H1 (cell line): ENCODE results near the gene BSPRY. TPM values are rescaled to one million over a fixed set of nuclear protein-coding genes. Genes with fewer than 3 reads are reported as not detected.
"Not testable (repeated sequence)": the region's sequence is repeated elsewhere in the genome, so short reads cannot be mapped to it uniquely, and the experiment has no call there.

Experiments used
- CTCF ChIA-PET: fragments of 300-600 bp; sonication (Branson Sonifier 250); formaldehyde crosslinking; loops from one replicate; lab custom pipeline; 2021; ENCODE audit not compliant: partially characterized antibody; lab: Charles Lee
- POLR2A ChIA-PET: fragments of 300-600 bp; sonication (Branson Sonifier 250); formaldehyde crosslinking; loops from one replicate; lab custom pipeline; 2021; ENCODE audit warnings: inconsistent platforms; ENCODE audit not compliant: partially characterized antibody; lab: Charles Lee
- DNase-seq, 2 experiments: peaks; one replicate each; pipeline versions ENCODE4 v3.0.0 to v3.0.0-alpha.2; 2010 to 2022; ENCODE audit warnings: low spot score in 2 of 2, low read depth in 1 of 2, mixed read lengths in 1 of 2
- FAIRE-seq: peaks from 2 replicates; lab custom pipeline; 2011; peaks lifted over from hg19 to GRCh38; lab: Jason Lieb, UNC
- H2AFZ ChIP-seq: 2 replicates; pipeline ENCODE4 v1.8.1; 2012; ENCODE audit warnings: low read length, inconsistent platforms
- H2AK5ac ChIP-seq: 2 replicates; pipeline ENCODE4 v1.6.1; 2013; ENCODE audit warnings: low read depth, low read length
- H2BK120ac ChIP-seq: replicated peaks from 2 replicates; pipeline ENCODE3; 2013; ENCODE audit warnings: low read depth, low read length, inconsistent platforms
- H2BK12ac ChIP-seq: 2 replicates; pipeline ENCODE4 v1.6.1; 2013; ENCODE audit warnings: low read depth, low read length
- H2BK15ac ChIP-seq: 2 replicates; pipeline ENCODE4 v1.6.1; 2013; ENCODE audit warnings: low read length
- H2BK20ac ChIP-seq: 2 replicates; pipeline ENCODE4 v1.6.1; 2013; ENCODE audit warnings: low read length
- H2BK5ac ChIP-seq: 2 replicates; pipeline ENCODE4 v1.6.1; 2013; ENCODE audit warnings: low read depth, low read length
- H3K14ac ChIP-seq: 2 replicates; pipeline ENCODE4 v1.6.1; 2013; ENCODE audit warnings: inconsistent platforms; ENCODE audit not compliant: insufficient read length
- H3K18ac ChIP-seq: 2 replicates; pipeline ENCODE4 v1.6.1; 2013; ENCODE audit warnings: low read length; ENCODE audit errors: extremely low read depth
- H3K23ac ChIP-seq: 2 replicates; pipeline ENCODE4 v1.6.1; 2013; ENCODE audit warnings: inconsistent platforms; ENCODE audit not compliant: insufficient read length
- H3K23me2 ChIP-seq: 2 replicates; pipeline ENCODE4 v1.6.1; 2013; ENCODE audit warnings: low read depth, low read length
- H3K27ac ChIP-seq: 2 replicates; pipeline ENCODE4 v1.6.1; 2011; ENCODE audit warnings: low read depth, low read length, inconsistent platforms
- H3K27me3 ChIP-seq, 4 experiments: replicated peaks in 1 of 4; 1 replicate in 1 of 4; 2 replicates in 3 of 4; pipeline versions ENCODE4 v1.6.1 to v1.8.1; 2011 to 2013; ENCODE audit warnings: low read length in 3 of 4, mild to moderate bottlenecking in 3 of 4, inconsistent platforms in 2 of 4, mixed read lengths in 2 of 4, moderate library complexity in 1 of 4; ENCODE audit not compliant: control insufficient read depth in 3 of 4, insufficient read depth in 3 of 4; ENCODE audit errors: extremely low read depth in 1 of 4
- H3K36me3 ChIP-seq, 4 experiments: 2 replicates each; pipeline versions ENCODE4 v1.6.1 to v1.8.1; 2011 to 2013; ENCODE audit warnings: mild to moderate bottlenecking in 4 of 4, low read length in 3 of 4, moderate library complexity in 2 of 4, control low read depth in 1 of 4, inconsistent platforms in 1 of 4; ENCODE audit not compliant: insufficient read depth in 4 of 4, control insufficient read depth in 2 of 4
- H3K4ac ChIP-seq: replicated peaks from 2 replicates; pipeline ENCODE3; 2013; ENCODE audit warnings: low read length, low read depth, mixed read lengths, inconsistent platforms; ENCODE audit not compliant: insufficient read length
- H3K4me1 ChIP-seq, 4 experiments: replicated peaks in 1 of 4; 1 replicate in 1 of 4; 2 replicates in 3 of 4; pipeline versions ENCODE4 v1.6.1 to v1.8.1; 2011 to 2013; ENCODE audit warnings: low read length in 3 of 4, inconsistent platforms in 2 of 4, mixed read lengths in 1 of 4; ENCODE audit not compliant: insufficient read depth in 4 of 4, control insufficient read depth in 3 of 4
- H3K4me2 ChIP-seq, 2 experiments: 2 replicates each; pipeline versions ENCODE4 v1.6.1 to v1.8.1; 2011 to 2013; ENCODE audit warnings: low read depth in 2 of 2, low read length in 2 of 2, control low read depth in 1 of 2, inconsistent platforms in 1 of 2, mild to moderate bottlenecking in 1 of 2; ENCODE audit not compliant: insufficient read depth in 1 of 2
- H3K4me3 ChIP-seq, 4 experiments: fragments of 200-600, 300-600 bp in 1 of 4; sonication (generic), shearing (Covaris generic), sonication (Bioruptor Twin) in 1 of 4; 2 replicates each; pipeline versions ENCODE4 v1.5.1 to v1.8.1; 2011 to 2016; ENCODE audit warnings: low read length in 4 of 4, low read depth in 3 of 4, control low read depth in 2 of 4, inconsistent platforms in 2 of 4, mild to moderate bottlenecking in 2 of 4, mixed read lengths in 1 of 4, moderate library complexity in 1 of 4; ENCODE audit not compliant: insufficient read depth in 2 of 4; ENCODE audit errors: extremely low read depth in 1 of 4
- H3K56ac ChIP-seq: replicated peaks from 2 replicates; pipeline ENCODE3; 2013; ENCODE audit warnings: low read depth, mild to moderate bottlenecking, mixed read lengths, low read length, inconsistent platforms; ENCODE audit not compliant: insufficient read length
- H3K79me1 ChIP-seq: 2 replicates; pipeline ENCODE4 v1.6.1; 2013; ENCODE audit warnings: low read depth, low read length, control low read depth
- H3K79me2 ChIP-seq, 2 experiments: 2 replicates each; pipeline versions ENCODE4 v1.6.1 to v1.8.1; 2012 to 2013; ENCODE audit warnings: low read length in 2 of 2, mild to moderate bottlenecking in 2 of 2, inconsistent platforms in 1 of 2; ENCODE audit not compliant: insufficient read depth in 2 of 2, control insufficient read depth in 1 of 2
- H3K9ac ChIP-seq, 4 experiments: replicated peaks in 1 of 4; 1 replicate in 1 of 4; 2 replicates in 3 of 4; pipeline versions ENCODE4 v1.6.1 to v1.8.1; 2011 to 2013; ENCODE audit warnings: low read depth in 3 of 4, low read length in 3 of 4, control low read depth in 2 of 4, mild to moderate bottlenecking in 2 of 4, moderate library complexity in 2 of 4, inconsistent platforms in 1 of 4; ENCODE audit errors: extremely low read depth in 1 of 4
- H3K9me3 ChIP-seq, 2 experiments: 2 replicates each; pipeline versions ENCODE4 v1.6.1 to v1.8.1; 2012 to 2013; ENCODE audit warnings: mild to moderate bottlenecking in 2 of 2, moderate library complexity in 2 of 2, control low read depth in 1 of 2, inconsistent platforms in 1 of 2, low read depth in 1 of 2, low read length in 1 of 2, mixed read lengths in 1 of 2; ENCODE audit not compliant: insufficient read depth in 2 of 2
- H4K20me1 ChIP-seq, 2 experiments: replicated peaks in 1 of 2; 2 replicates each; pipeline versions ENCODE3 to v1.8.1; 2011 to 2013; ENCODE audit warnings: inconsistent platforms in 2 of 2, low read length in 2 of 2, mild to moderate bottlenecking in 1 of 2; ENCODE audit not compliant: insufficient read depth in 2 of 2, control insufficient read depth in 1 of 2
- H4K5ac ChIP-seq: 2 replicates; pipeline ENCODE4 v1.6.1; 2013; ENCODE audit warnings: low read length, low read depth, mixed read lengths, inconsistent platforms; ENCODE audit not compliant: insufficient read length
- H4K8ac ChIP-seq: 2 replicates; pipeline ENCODE4 v1.8.0; 2013; ENCODE audit warnings: mild to moderate bottlenecking, moderate library complexity, low read length, inconsistent platforms; ENCODE audit not compliant: insufficient read depth; ENCODE audit errors: extremely low read depth
- H4K91ac ChIP-seq: replicated peaks from 2 replicates; pipeline ENCODE3; 2013; ENCODE audit warnings: low read length, mixed read lengths, inconsistent platforms; ENCODE audit not compliant: insufficient read length
- WGBS, 2 experiments: shearing (Covaris generic) in 1 of 2; methylation state at CpG; one replicate each; pipeline versions ENCODE4 v1.1.6 to v1.1.7; 2013 to 2015; ENCODE audit warnings: low lambda C conversion rate in 2 of 2, mixed read lengths in 2 of 2, inconsistent platforms in 1 of 2, low coverage in 1 of 2, missing lambda C conversion rate in 1 of 2; ENCODE audit not compliant: insufficient replicate concordance in 2 of 2, insufficient coverage in 1 of 2, insufficient read length in 1 of 2; ENCODE audit errors: extremely low coverage in 1 of 2, missing lambda C conversion rate in 1 of 2; 5-methylcytosine and 5-hydroxymethylcytosine counted together
- polyA plus RNA-seq, 7 experiments: library from polyadenylated mRNA; depleted of rRNA in 3 of 7; stranded (reverse) in 5 of 7; unstranded in 2 of 7; fragments of >200 nt in 5 of 7; fragments of 200-250 nt in 2 of 7; gene quantifications; 1 replicate in 5 of 7; 2 replicates in 1 of 7; 4 replicates in 1 of 7; pipeline versions ENCODE4 v1.2.1 to v1.2.3, GENCODE V29; 2011 to 2013; ENCODE audit warnings: missing spikeins in 2 of 7, mixed read lengths in 2 of 7
- total RNA-seq: library from RNA; stranded (reverse); fragmentation: NEBNext Ultra II Directional; extraction: Animal tissue kit (Norgen Biotek cat#: 25700); gene quantifications from 2 replicates; pipeline ENCODE4 v1.2.1, GENCODE V29; 2021

BSPRY gene
- total and polyA plus RNA-seq, 2 of the 8 experiments (the other 6 are each of a cell fraction or from before 2014, with no cell fraction given), result 5.5 to 10.9 TPM

DNA sequence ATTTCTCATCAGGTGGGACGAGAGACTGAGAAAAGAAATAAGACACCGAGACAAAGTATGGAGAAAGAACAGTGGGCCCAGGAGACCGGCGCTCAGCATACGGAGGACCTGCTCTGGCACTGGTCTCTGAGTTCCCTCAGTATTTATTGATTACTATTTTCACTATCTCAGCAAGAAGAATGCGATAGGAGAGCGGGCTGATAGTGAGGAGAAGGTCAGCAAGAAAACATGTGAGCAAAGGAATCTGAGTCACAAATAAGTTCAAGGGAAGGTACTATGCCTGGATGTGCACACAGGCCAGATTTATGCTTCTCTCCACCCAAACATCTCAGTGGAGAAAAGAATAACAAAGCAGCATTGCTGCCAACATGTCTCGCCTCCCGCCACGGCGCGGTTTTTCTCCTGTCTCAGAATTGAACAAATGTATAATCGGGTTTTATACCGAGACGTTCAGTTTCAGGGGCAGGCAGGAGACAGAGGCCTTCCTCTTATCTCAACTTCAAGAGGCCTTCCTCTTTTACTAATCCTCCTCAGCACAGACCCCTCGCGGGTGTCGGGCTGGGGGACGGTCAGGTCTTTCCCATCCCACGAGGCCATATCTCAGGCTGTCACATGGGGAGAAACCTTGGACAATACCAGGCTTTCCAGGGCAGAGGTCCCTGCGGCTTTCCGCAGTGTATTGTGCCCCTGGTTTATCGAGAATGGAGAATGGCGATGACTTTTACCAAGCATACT lies 29.9 kb downstream of the BSPRY start:
- H3K79me1 ChIP-seq, H3K4me2 ChIP-seq, H2AK5ac ChIP-seq, H3K36me3 ChIP-seq, H3K27ac ChIP-seq, H3K4me1 ChIP-seq, H4K8ac ChIP-seq, H3K4me3 ChIP-seq, H2AFZ ChIP-seq, H2BK5ac ChIP-seq, H2BK120ac ChIP-seq, H3K23me2 ChIP-seq, H3K4ac ChIP-seq, H2BK15ac ChIP-seq, H3K9ac ChIP-seq, H4K20me1 ChIP-seq, H2BK12ac ChIP-seq, H3K14ac ChIP-seq, H4K91ac ChIP-seq, H3K18ac ChIP-seq, H3K56ac ChIP-seq, FAIRE-seq, H4K5ac ChIP-seq, H2BK20ac ChIP-seq, H3K9me3 ChIP-seq, DNase-seq, CTCF ChIA-PET, H3K79me2 ChIP-seq, H3K27me3 ChIP-seq, H3K23ac ChIP-seq: not testable (repeated sequence)
- POLR2A ChIA-PET, result interaction anchor here (1.2 kb wide), 1 partner anchor 18 kb away, joined by 3 read pairs; no protein-coding TSS in a partner anchor
- 84% methylated on average over 21 of the region's 24 CpGs; no CpG with 5 or more reads in 1 of the 2 experiments for WGBS, 2 experiments

DNA sequence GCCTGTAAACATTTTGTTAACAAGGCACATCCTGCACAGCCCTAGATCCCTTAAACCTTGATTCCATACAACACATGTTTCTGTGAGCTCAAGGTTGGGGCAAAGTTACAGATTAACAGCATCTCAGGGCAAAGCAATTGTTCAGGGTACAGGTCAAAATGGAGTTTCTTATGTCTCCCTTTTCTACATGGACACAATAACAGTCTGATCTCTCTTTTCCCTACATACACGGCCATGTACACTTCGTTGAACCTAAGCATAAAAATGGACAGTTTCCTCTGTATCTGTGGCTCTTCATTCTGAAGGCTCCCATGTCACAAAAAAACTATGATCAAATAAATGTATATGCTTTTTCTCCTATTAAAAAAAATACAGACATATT lies 30.5 kb downstream of the BSPRY start:
- H3K4me3 ChIP-seq, H3K23ac ChIP-seq, H3K14ac ChIP-seq, H3K27me3 ChIP-seq, H3K27ac ChIP-seq, H3K79me1 ChIP-seq, H2AFZ ChIP-seq, H2BK5ac ChIP-seq, H3K23me2 ChIP-seq, H2BK120ac ChIP-seq, H2AK5ac ChIP-seq, H3K18ac ChIP-seq, H2BK20ac ChIP-seq, H4K91ac ChIP-seq, H4K8ac ChIP-seq, H3K9ac ChIP-seq, H3K36me3 ChIP-seq, H3K4me1 ChIP-seq, H3K79me2 ChIP-seq, H3K4me2 ChIP-seq, FAIRE-seq, H3K9me3 ChIP-seq, H3K4ac ChIP-seq, H4K5ac ChIP-seq, H4K20me1 ChIP-seq, H2BK15ac ChIP-seq, DNase-seq, H3K56ac ChIP-seq, H2BK12ac ChIP-seq: not testable (repeated sequence)
- WGBS, 2 experiments, result 97% methylated on average over 2 of the region's 2 CpGs; no CpG with 5 or more reads in 1 of the 2 experiments
- POLR2A ChIA-PET, result interaction anchor here (1.2 kb wide), 1 partner anchor 18 kb away, joined by 3 read pairs; no protein-coding TSS in a partner anchor
- CTCF ChIA-PET, result interaction anchor here (0.6 kb wide), 1 partner anchor 10 kb away, joined by 3 read pairs; no protein-coding TSS in a partner anchor
